Thymus (tissue), 11 donors: ENCODE results near the gene SPECC1L. TPM values are rescaled to one million over a fixed set of nuclear protein-coding genes. Genes with fewer than 3 reads are reported as not detected.
A peak's percentile ranks its signal among the peaks of the same experiment; 100 is the strongest.

Experiments used
- DNase-seq, 9 donors: peaks; one replicate each; pipeline ENCODE4 v3.0.0-alpha.2; 2013; ENCODE audit warnings: low spot score in 9 of 9, low read depth in 6 of 9, missing footprints in 1 of 9
- H3K27ac ChIP-seq, 2 donors: one replicate each; pipeline ENCODE4 v1.5.1; 2013; ENCODE audit warnings: control low read depth in 1 of 2, low read depth in 1 of 2, low read length in 1 of 2, mild to moderate bottlenecking in 1 of 2, moderate library complexity in 1 of 2
- H3K27me3 ChIP-seq, 2 donors: one replicate each; pipeline ENCODE4 v1.5.1; 2013; ENCODE audit warnings: low read length in 1 of 2; ENCODE audit not compliant: control insufficient read depth in 2 of 2, insufficient read depth in 1 of 2
- H3K36me3 ChIP-seq, 2 donors: one replicate each; pipeline ENCODE4 v1.5.1; 2013; ENCODE audit warnings: low read length in 1 of 2, mild to moderate bottlenecking in 1 of 2, moderate library complexity in 1 of 2; ENCODE audit not compliant: control insufficient read depth in 2 of 2, insufficient read depth in 2 of 2
- H3K4me1 ChIP-seq, 2 donors: one replicate each; pipeline ENCODE4 v1.5.1; 2013; ENCODE audit warnings: low read length in 2 of 2; ENCODE audit not compliant: control insufficient read depth in 2 of 2, insufficient read depth in 2 of 2
- H3K4me3 ChIP-seq, 2 donors: one replicate each; pipeline ENCODE4 v1.5.1; 2013; ENCODE audit warnings: low read length in 2 of 2, control low read depth in 1 of 2, mild to moderate bottlenecking in 1 of 2
- H3K9me3 ChIP-seq, 2 donors: one replicate each; pipeline ENCODE4 v1.5.1; 2013; ENCODE audit warnings: low read length in 1 of 2, mild to moderate bottlenecking in 1 of 2; ENCODE audit not compliant: control insufficient read depth in 2 of 2, insufficient read depth in 1 of 2
- WGBS: extraction: QIAGEN DNeasy Blood & Tissue Kit; methylation state at CpG from one replicate; pipeline ENCODE4 v1.1.7; 2013; 5-methylcytosine and 5-hydroxymethylcytosine counted together
- polyA plus RNA-seq: library from polyadenylated mRNA; stranded (reverse); fragments of 200-250 nt; gene quantifications from one replicate; pipeline ENCODE4 v1.2.3, GENCODE V29; 2013
- total RNA-seq: library from RNA; stranded (reverse); fragments of 120-200 nt; gene quantifications from one replicate; pipeline ENCODE4 v1.2.4, GENCODE V29; 2013
- donor health status: healthy.

SPECC1L gene
- total and polyA plus RNA-seq, 2 donors = 11.6 to 20.5 TPM

DNA sequence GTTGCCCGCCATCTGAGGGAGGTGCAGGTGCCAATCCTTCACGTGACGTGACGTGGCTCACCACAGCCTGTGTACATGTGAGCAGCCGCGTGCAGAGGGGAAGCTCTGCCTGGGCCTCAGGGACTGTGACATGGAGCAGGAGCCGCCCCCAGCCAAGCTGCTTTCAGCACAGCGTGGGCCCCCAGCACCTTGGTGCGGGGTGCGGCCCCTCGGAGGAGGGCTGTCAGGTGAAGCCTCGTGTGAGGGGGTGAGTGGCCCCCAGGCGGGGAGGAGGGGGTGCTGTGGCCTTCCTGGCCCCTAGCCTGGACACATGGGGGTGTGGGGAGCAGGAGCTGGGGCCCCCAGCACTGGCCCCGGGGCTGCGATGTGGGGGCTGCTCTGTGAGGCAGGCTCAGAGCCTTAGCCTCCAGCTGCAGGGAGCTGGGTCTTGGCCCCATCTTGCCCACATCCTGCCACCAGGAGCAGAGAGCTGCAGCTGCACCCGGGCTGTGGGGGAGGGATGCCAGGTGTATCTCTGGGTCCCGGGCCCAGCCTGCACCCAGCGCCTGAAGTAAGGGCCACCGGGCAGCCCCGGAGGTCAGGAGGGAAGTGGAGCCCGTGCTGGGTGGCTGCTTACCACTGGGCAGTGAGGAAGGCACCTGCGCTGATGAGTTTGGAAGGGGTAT lies 157.0 kb downstream of the SPECC1L start, which contains the start of gene ADORA2A:
Gene ADORA2A, plus strand, starts transcription at position 100 of the 665 bp plus-strand sequence. CDS start 5,806 bp downstream, outside the sequence.
- Histone ChIP-seq H3K4me3 (peak within 1 kb of the TSS; percentile 75 to 87), H3K9me3 (peaks cover 0 to 4% of the 10 kb centered on the region in 2 donors), H3K27me3 (peaks cover 0 to 11% of the 10 kb centered on the region in 2 donors), H3K36me3 (peaks cover 6 to 15% of the 10 kb centered on the region in 2 donors), H3K27ac (peak within 1 kb of the TSS; percentile 98 to 99), H3K4me1 (peaks cover 55 to 87% of the 10 kb centered on the region in 2 donors)
- DNase-seq = peak; percentile 88 to 98 (median 95)
- WGBS = 4% methylated on average over 22 of the region's 22 CpGs

DNA sequence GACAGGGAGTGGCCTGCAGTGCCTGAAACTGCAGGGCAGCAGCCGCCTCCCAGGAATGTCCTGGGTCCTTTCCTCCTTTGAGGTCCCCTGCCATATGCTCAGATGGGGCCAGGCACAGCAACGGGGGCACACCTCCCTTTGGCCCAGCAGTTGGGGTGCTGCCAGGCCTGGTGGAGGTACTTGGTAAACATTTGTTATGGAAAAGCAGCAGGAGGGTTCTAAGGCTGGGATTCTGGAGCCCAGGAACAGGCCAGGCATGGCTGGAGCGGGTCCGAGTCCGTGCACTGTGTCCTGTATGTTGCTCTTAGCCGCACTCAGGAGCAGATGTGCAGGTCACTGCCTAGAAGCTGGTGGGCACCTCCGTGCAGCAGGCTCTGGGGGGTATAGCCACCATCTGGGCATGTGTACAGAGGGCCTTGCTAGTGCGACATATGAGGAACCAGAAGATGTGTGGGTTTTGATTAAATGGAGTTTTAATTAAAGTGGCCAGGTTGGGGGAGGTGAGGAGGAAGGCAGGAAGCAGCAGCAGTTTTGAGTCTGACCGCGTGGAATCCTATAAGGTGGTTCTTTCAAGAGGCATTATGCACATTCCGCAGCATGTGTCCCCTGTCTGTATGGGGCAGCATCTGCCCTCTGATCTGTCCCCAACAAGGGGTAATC lies 158.2 kb downstream of the SPECC1L start:
- H3K27ac ChIP-seq = peak overlapping the region; percentile 86 to 98
- H3K27me3 ChIP-seq = peaks cover 0 to 11% of the 10 kb centered on the region in 2 donors
- WGBS = 52% methylated on average over 11 of the region's 11 CpGs
- H3K4me3 ChIP-seq = peak overlapping the region; percentile 75 to 87
- peaks cover 64 to 95% of the 10 kb centered on the region in 2 donors for H3K4me1 ChIP-seq
- H3K9me3 ChIP-seq = peaks cover 0 to 4% of the 10 kb centered on the region in 2 donors
- DNase-seq = peak in 1 of 9 donors; percentile 39
- H3K36me3 ChIP-seq = peaks cover 14 to 21% of the 10 kb centered on the region in 2 donors

DNA sequence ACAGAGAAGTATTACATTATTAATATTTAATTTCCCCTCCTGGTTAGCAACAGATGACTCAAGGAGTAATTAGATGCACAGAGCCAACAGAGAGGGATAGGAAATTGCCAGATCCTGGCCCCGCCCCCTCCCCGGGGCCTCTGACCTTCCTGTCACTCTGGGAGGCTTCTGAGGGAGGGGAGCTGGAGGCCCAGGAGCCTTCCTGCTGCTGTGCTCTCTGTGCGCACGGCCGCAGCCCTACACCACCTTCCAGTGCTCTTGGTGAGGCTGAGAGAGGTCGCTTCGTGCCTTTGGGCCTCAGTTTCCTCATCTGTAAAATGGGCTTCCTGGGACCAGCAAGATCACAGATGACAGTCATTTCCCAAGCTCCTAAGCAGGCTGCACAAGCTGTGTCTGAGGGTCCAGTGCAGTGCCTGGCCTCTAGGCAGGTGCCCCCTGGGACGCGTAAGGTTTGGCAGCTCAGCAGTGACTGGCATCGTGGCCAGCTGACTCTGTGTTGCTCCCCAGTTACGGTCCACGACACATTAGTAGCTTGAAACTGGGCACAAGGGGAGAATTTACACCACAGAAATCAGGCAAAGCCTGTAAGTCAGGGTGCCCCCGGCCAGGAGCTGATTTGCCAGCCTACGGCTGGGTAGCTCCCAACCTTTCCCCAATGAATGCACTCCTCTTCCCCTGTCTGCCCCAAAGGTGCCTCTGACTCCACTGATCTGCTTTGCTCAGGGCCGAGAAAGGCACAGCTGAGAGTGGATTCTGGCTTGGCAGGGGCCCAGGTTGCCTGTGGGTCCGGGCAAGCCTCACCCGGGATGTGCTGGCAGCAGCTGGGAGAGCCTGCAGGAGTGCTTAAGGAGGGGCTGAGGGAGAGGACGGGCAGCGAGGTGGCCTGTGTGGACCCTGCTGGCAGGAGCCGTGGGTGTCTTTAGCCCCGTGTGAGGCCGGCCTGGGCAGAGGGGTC lies 159.1 kb downstream of the SPECC1L start:
- DNase-seq = peak in 4 of 9 donors; percentile 71 to 90 (median 78)
- Histone ChIP-seq H3K4me3 (peak overlapping the region; percentile 75 to 87), H3K4me1 (peaks cover 66 to 99% of the 10 kb centered on the region in 2 donors), H3K36me3 (peaks cover 20 to 26% of the 10 kb centered on the region in 2 donors), H3K9me3 (peaks cover 0 to 4% of the 10 kb centered on the region in 2 donors), H3K27ac (peak overlapping the region; percentile 86 to 98), H3K27me3 (peaks cover 0 to 5% of the 10 kb centered on the region in 2 donors)
- 78% methylated on average over 22 of the region's 22 CpGs for WGBS

DNA sequence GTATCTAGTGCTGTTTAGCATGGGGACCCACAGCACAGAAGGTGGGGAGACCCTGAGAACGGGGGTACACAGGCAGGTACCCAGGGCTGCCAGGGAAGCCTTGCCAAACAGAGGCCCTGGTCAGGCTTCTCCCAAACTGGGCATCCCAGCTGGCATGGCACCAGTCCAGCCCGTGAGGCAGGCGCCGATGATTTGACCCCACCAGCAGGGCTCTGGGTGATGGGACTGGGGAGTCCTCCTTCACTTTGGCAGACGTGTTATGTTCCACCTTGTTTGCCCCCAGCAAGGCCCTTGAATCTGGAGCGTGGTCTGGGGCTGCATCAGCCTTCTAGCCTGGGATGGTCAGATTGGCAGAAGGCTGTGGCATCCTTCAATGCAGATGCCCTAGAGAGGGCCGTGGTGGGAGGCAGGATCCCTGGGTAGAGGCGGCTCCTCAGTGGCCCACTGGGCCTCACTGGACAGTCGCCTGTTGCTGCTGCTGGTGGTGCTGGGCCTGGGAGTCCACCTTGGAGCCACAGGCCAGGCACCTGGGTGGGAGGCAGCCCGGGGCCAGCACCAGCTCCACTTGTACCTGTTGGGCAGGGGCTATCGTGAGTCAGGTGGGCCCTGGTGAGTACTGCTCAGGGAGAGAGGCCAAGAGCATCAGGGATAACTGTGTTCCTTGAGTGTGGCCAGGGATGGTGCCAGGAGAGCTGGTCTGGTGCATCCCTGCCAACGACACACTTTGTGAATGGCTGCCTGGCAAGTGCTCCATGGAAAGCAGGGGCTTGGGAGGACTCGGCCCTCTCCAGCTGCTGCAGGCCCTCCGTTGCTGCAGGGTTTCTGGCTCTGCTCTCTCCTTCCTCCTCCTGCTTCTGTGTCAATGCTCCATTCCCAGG lies 160.0 kb downstream of the SPECC1L start:
- 95% methylated on average over 14 of the region's 14 CpGs for WGBS
- Histone ChIP-seq H3K9me3 (peaks cover 0 to 4% of the 10 kb centered on the region in 2 donors), H3K27me3 (peaks cover 0 to 2% of the 10 kb centered on the region in 2 donors), H3K4me3 (peak overlapping the region; percentile 75 to 87), H3K36me3 (peaks cover 29 to 36% of the 10 kb centered on the region in 2 donors), H3K27ac (peak overlapping the region; percentile 86 to 98), H3K4me1 (peaks cover 67 to 99% of the 10 kb centered on the region in 2 donors)
- no peak for DNase-seq

DNA sequence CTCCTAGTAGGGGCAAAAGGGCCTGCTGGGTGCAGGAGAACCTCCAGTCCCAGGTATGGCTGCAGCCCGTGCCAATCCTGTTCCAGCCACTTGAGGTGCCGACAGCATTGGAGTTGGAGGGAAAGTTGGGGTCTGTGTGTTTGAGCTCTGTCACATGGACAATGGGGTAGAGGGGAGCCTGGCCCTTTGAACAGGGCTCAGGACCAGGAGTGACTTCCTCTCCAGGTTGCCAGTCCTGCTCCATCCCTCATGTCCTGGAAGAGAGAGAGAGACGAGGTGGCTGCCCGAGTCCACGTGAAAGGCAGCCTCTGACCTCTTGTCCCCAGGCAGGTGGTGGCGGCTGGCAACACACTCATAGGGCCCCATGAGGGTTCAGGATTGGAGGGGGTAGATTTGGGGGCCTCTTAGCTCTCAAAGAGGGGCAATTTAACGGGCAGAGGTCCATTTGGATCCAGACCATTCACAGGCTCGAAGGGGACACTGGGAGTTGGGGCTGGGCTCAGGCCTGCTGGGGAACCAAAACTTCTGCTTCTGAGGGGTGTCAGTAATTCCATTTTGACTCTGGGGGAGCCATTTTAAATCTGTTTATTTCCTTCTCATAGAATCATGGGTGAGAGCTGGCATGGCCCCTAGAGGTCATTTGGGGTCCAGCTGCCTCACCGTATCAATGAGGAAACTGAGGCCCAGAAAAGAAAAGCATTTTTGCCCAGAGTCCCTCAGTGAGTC lies 160.8 kb downstream of the SPECC1L start:
- Histone ChIP-seq H3K27ac (peak overlapping the region; percentile 81 to 98), H3K4me1 (peaks cover 68 to 99% of the 10 kb centered on the region in 2 donors), H3K9me3 (peaks cover 0 to 4% of the 10 kb centered on the region in 2 donors), H3K4me3 (peak overlapping the region; percentile 75 to 87), H3K36me3 (peaks cover 37 to 43% of the 10 kb centered on the region in 2 donors), H3K27me3 (no peaks in the 10 kb centered on the region)
- WGBS = 94% methylated on average over 9 of the region's 9 CpGs
- no peak for DNase-seq

DNA sequence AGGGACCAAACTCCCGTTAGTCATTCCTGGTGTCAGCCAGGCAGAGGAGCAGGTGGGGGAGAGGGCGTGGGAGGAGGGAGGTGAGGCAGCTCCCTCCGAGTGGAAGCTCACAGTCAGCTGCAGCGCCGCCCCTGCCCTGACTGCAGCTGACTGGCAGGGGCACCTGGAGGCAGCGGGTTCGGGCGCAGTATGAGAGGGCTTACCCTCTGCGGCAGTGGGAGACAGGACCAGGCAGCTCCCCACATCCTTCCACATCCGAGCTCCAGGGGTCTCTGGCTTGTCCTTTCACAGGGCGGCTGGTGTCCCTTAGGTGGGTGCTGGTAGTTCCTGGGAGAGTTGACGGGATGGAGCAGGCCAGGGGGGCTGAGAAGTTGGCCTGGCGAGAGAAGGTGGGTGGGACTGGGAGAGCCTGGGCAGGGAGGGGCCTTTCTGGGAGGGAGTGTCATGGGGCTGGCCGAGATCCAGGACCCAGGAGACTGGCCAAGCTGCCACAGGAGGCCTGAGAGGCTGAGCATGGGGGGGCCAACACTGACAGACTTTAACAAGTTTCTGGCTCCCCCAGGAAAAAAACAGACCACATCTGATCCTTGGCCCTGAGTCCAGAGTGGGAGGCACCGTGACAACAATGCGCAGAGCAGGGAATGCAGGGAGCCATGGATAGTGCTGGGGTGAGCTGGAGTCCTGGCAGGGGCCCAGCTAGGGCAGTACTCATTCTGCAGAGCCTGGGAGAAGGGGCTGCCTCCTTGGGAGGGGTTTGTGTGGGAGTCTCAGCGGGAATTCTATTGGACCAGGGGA lies 161.6 kb downstream of the SPECC1L start:
- no peaks in the 10 kb centered on the region for H3K27me3 ChIP-seq
- DNase-seq = peak in 4 of 9 donors; percentile 69 to 86 (median 78)
- H3K4me1 ChIP-seq = peaks cover 70 to 99% of the 10 kb centered on the region in 2 donors
- H3K27ac ChIP-seq = peak overlapping the region; percentile 81 to 98
- 36% methylated on average over 17 of the region's 17 CpGs for WGBS
- H3K9me3 ChIP-seq = no peaks in the 10 kb centered on the region
- peak overlapping the region; percentile 75 to 87 for H3K4me3 ChIP-seq
- H3K36me3 ChIP-seq = peaks cover 44 to 46% of the 10 kb centered on the region in 2 donors
